Ectodermal cell (in vitro differentiated cells): ENCODE data around the gene FOXO1.

Source experiments
- H3K27ac ChIP-seq: 2 replicates; pipeline ENCODE4 v1.7.0; 2013; ENCODE audit warnings: mild to moderate bottlenecking, low read depth, low read length; ENCODE audit not compliant: insufficient read depth, poor library complexity, severe bottlenecking
- H3K27me3 ChIP-seq: 2 replicates; pipeline ENCODE4 v1.7.0; 2013; ENCODE audit warnings: mild to moderate bottlenecking, low read length; ENCODE audit not compliant: insufficient read depth, control insufficient read depth, poor library complexity, severe bottlenecking
- H3K36me3 ChIP-seq: one replicate; pipeline ENCODE4 v1.7.0; 2013; ENCODE audit warnings: low read length; ENCODE audit not compliant: control insufficient read depth, insufficient read depth
- H3K4me1 ChIP-seq: one replicate; pipeline ENCODE4 v1.7.0; 2013; ENCODE audit warnings: low read length; ENCODE audit not compliant: control insufficient read depth, insufficient read depth
- H3K4me3 ChIP-seq: 2 replicates; pipeline ENCODE4 v1.7.0; 2013; ENCODE audit warnings: low read depth, low read length, control low read depth; ENCODE audit not compliant: insufficient read depth
- H3K9me3 ChIP-seq: 2 replicates; pipeline ENCODE4 v1.7.0; 2013; ENCODE audit warnings: mild to moderate bottlenecking, low read length, moderate library complexity; ENCODE audit not compliant: control insufficient read depth
- WGBS, 2 experiments: methylation state at CpG; one replicate each; pipeline ENCODE4 v1.1.7; 2013; ENCODE audit warnings: missing lambda C conversion rate in 2 of 2; 5-methylcytosine and 5-hydroxymethylcytosine counted together

Gene FOXO1

GRCh38 chr13:40582531-40582930 lies 83.9 kb downstream of the FOXO1 start:
- Histone ChIP-seq H3K9me3 (no peaks in the 10 kb centered on the region), H3K4me1 (peaks cover 10% of the 10 kb centered on the region), H3K27me3 (no peaks in the 10 kb centered on the region), H3K27ac (no peak overlapping the region), H3K4me3 (no peak overlapping the region), H3K36me3 (no peaks in the 10 kb centered on the region)
- 93 to 96% methylated on average over 2 of the region's 2 CpGs for WGBS, 2 experiments

- H3K36me3 ChIP-seq, result no peaks in the 10 kb centered on the region
- H3K27ac ChIP-seq, result no peak overlapping the region
- no peak overlapping the region for H3K4me3 ChIP-seq
- 92 to 96% methylated on average over 1 of the region's 1 CpG for WGBS, 2 experiments
- H3K9me3 ChIP-seq, result no peaks in the 10 kb centered on the region
- no peaks in the 10 kb centered on the region for H3K27me3 ChIP-seq
- H3K4me1 ChIP-seq, result peaks cover 3% of the 10 kb centered on the region
These were observed 85.2 kb downstream of the FOXO1 start for GRCh38 chr13:40581277-40581579.

- Histone ChIP-seq H3K9me3 (no peaks in the 10 kb centered on the region), H3K36me3 (no peaks in the 10 kb centered on the region), H3K4me3 (no peak overlapping the region), H3K4me1 (no peaks in the 10 kb centered on the region), H3K27me3 (no peaks in the 10 kb centered on the region), H3K27ac (no peak overlapping the region)
- WGBS, 2 experiments, result 94 to 96% methylated on average over 7 of the region's 7 CpGs
These were observed 85.7 kb downstream of the FOXO1 start for GRCh38 chr13:40580566-40581276.

DNA sequence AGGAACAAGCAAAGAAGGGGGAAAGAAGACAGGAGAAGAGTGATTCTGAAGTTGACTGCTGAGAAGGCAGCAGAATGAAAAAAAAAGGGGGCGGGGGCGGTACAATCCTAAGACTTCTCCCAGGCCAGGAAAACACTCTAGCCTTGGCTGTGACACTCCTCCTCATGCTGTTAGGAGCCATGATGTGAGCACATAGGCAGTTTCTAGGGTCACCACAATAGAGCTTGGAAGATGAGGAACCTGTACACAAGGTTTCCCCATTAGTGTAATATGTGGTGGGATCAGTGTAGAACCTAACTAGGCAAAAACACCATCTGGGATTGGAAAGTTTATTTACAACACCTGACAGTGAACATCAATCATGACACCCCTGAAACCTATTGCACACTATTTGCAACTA lies 86.9 kb downstream of the FOXO1 start:
- Histone ChIP-seq H3K9me3 (no peaks in the 10 kb centered on the region), H3K36me3 (no peaks in the 10 kb centered on the region), H3K4me1 (no peaks in the 10 kb centered on the region), H3K4me3 (no peak overlapping the region), H3K27ac (no peak overlapping the region), H3K27me3 (no peaks in the 10 kb centered on the region)
- 84 to 92% methylated on average over 2 of the region's 2 CpGs for WGBS, 2 experiments

- no peak overlapping the region for H3K4me3 ChIP-seq
- WGBS, 2 experiments, result 92 to 93% methylated on average over 3 of the region's 3 CpGs
- H3K36me3 ChIP-seq, result no peaks in the 10 kb centered on the region
- no peaks in the 10 kb centered on the region for H3K27me3 ChIP-seq
- H3K4me1 ChIP-seq, result no peaks in the 10 kb centered on the region
- H3K27ac ChIP-seq, result no peak overlapping the region
- H3K9me3 ChIP-seq, result no peaks in the 10 kb centered on the region
These were observed 88.4 kb downstream of the FOXO1 start for GRCh38 chr13:40578055-40578454.

- WGBS, 2 experiments, result 90 to 91% methylated on average over 4 of the region's 4 CpGs
- Histone ChIP-seq H3K36me3 (no peaks in the 10 kb centered on the region), H3K27me3 (no peaks in the 10 kb centered on the region)
These were observed 90.1 kb downstream of the FOXO1 start for GRCh38 chr13:40576369-40576768.

DNA sequence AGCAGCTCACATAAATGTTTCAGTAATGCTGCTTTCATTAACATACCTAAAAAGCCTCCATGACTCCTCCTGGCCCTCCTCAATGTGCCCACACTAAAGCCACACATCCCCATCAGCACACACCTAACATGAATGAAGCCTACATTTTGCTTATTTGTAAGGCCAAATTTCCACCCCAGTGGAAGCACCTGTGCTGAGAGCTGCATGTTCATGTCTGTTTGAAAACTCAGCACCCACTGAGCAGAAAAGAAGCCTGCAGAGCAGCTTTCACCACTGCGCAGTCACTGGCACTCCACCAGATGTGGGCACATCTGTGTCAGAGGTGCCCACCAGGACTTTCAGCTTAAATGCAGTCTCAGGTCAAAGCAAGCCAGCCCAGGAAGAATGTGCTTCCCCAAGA lies 93.5 kb downstream of the FOXO1 start:
- WGBS, 2 experiments, result 96% methylated on average over 1 of the region's 1 CpG
- Histone ChIP-seq H3K9me3 (no peaks in the 10 kb centered on the region), H3K4me3 (no peak overlapping the region), H3K4me1 (no peaks in the 10 kb centered on the region), H3K36me3 (no peaks in the 10 kb centered on the region), H3K27ac (no peak overlapping the region), H3K27me3 (no peaks in the 10 kb centered on the region)

More at GRCh38 chr13:40576369-40576768, 90.1 kb downstream of the FOXO1 start:
- Histone ChIP-seq H3K9me3 (no peaks in the 10 kb centered on the region), H3K4me1 (no peaks in the 10 kb centered on the region), H3K4me3 (no peak overlapping the region), H3K27ac (no peak overlapping the region)

DNA sequence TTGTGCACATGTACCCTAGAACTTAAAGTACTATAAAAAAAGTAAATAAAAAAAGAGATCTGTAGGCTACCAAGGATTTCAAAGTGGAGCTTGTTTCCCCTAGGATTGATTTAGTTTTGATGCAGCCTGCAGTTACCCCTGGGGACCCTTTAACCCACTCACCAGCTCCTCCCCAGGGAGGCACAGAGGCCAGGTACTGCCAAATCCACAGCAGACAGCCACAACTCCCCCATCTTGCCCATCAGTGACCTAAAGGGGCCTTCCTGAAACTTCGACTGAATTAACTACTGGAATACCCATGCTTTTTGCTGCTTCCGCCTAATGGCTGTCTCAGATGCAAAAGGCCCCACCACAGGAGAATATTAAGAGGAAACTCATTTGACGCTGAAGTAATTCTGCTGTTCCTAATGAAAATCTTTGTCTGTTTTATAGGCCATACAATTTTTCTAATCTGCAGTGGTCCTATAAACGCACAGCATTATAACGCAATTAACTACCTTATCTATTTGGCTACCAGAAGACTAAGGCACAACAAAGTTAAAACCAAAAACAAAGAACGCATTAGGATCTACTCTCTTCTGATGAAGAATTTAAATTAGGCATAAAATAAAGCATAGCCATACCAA lies 95.0 kb downstream of the FOXO1 start:
- Histone ChIP-seq H3K4me1 (no peaks in the 10 kb centered on the region), H3K27me3 (no peaks in the 10 kb centered on the region), H3K27ac (no peak overlapping the region), H3K4me3 (no peak overlapping the region), H3K36me3 (no peaks in the 10 kb centered on the region), H3K9me3 (no peaks in the 10 kb centered on the region)
- 89 to 91% methylated on average over 5 to 6 of the region's 6 CpGs for WGBS, 2 experiments

GRCh38 chr13:40570930-40571329 lies 95.5 kb downstream of the FOXO1 start:
- H3K27ac ChIP-seq, result no peak overlapping the region
- no peaks in the 10 kb centered on the region for H3K9me3 ChIP-seq
- no peaks in the 10 kb centered on the region for H3K4me1 ChIP-seq
- H3K4me3 ChIP-seq, result no peak overlapping the region
- H3K36me3 ChIP-seq, result no peaks in the 10 kb centered on the region
- 96 to 100% methylated on average over 3 to 4 of the region's 4 CpGs for WGBS, 2 experiments
- H3K27me3 ChIP-seq, result no peaks in the 10 kb centered on the region

GRCh38 chr13:40569024-40569350 lies 97.5 kb downstream of the FOXO1 start:
- Histone ChIP-seq H3K4me1 (no peaks in the 10 kb centered on the region), H3K36me3 (no peaks in the 10 kb centered on the region), H3K27me3 (no peaks in the 10 kb centered on the region), H3K27ac (no peak overlapping the region), H3K9me3 (no peaks in the 10 kb centered on the region), H3K4me3 (no peak overlapping the region)
- WGBS, 2 experiments, result 91 to 97% methylated on average over 2 to 3 of the region's 3 CpGs
